Endothelial cell of umbilical vein (primary cell): Measurements from ENCODE around the gene SP1.

Experiments
- CTCF ChIP-seq, 2 donors: IDR thresholded peaks; 1 replicate in 1 of 2; 2 replicates in 1 of 2; pipeline ENCODE4 v1.5.1; 2011; ENCODE audit warnings: low read length in 2 of 2, mild to moderate bottlenecking in 2 of 2, moderate library complexity in 2 of 2, control low read depth in 1 of 2, inconsistent platforms in 1 of 2, low read depth in 1 of 2; ENCODE audit not compliant: insufficient read depth in 1 of 2; ENCODE audit errors: extremely low read depth in 1 of 2
- EZH2 ChIP-seq: IDR thresholded peaks from 2 replicates; pipeline ENCODE4 v1.6.1; 2012; ENCODE audit warnings: borderline replicate concordance, low read depth, mild to moderate bottlenecking, moderate library complexity, low read length, inconsistent platforms; ENCODE audit not compliant: severe bottlenecking
- FOS ChIP-seq: IDR thresholded peaks from 2 replicates; pipeline ENCODE4 v1.6.1; 2011; ENCODE audit warnings: mild to moderate bottlenecking, low read length, moderate library complexity, borderline replicate concordance; ENCODE audit not compliant: insufficient read depth
- GATA2 ChIP-seq: IDR thresholded peaks from 2 replicates; pipeline ENCODE4 v1.7.0; 2011; ENCODE audit warnings: low read depth, mild to moderate bottlenecking, moderate library complexity, mixed read lengths, low read length; ENCODE audit not compliant: insufficient read length, insufficient read depth
- JUN ChIP-seq: IDR thresholded peaks from 2 replicates; pipeline ENCODE4 v1.6.1; 2011; ENCODE audit warnings: borderline replicate concordance, low read depth; ENCODE audit not compliant: insufficient read length, insufficient read depth
- MYC ChIP-seq: IDR thresholded peaks from one replicate; pipeline ENCODE4 v1.6.1; 2011; ENCODE audit warnings: mild to moderate bottlenecking, low read depth, low read length
- POLR2A ChIP-seq: IDR thresholded peaks from 2 replicates; pipeline ENCODE4 v1.6.1; 2012; ENCODE audit warnings: low read depth, mild to moderate bottlenecking, control low read depth, low read length
- POLR2AphosphoS5 ChIP-seq: IDR thresholded peaks from 2 replicates; pipeline ENCODE4 v1.6.1; 2012; ENCODE audit warnings: low read depth, mild to moderate bottlenecking, control low read depth, low read length, moderate library complexity; ENCODE audit not compliant: insufficient read depth
- TF ChIP-seq, protein P1 (sequence below): IDR thresholded peaks from 2 replicates; pipeline ENCODE4 v1.6.1; 2011; ENCODE audit not compliant: insufficient read depth, insufficient read length

- TF ChIP-seq GATA2: no peak
- no peak for TF ChIP-seq POLR2A
- no peak for TF ChIP-seq MYC
- no peak for TF ChIP-seq CTCF (IDR thresholded peaks at IDR 0.05; ENCODE audit: extremely low read depth in 1 of 2, insufficient read depth in 1 of 2, low read depth in 1 of 2, low read length in 2 of 2)
- no peak for TF ChIP-seq POLR2AphosphoS5
- TF ChIP-seq EZH2: no peak
- no peak for TF ChIP-seq JUN
- TF ChIP-seq, protein P1, sequence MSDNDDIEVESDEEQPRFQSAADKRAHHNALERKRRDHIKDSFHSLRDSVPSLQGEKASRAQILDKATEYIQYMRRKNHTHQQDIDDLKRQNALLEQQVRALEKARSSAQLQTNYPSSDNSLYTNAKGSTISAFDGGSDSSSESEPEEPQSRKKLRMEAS: no peak
- TF ChIP-seq FOS: no peak
These were observed 84.9 kb downstream of the SP1 start for GRCh38 chr12:53464685-53465418.
